ENCODE results near the gene GGTLC1. TPM values are rescaled to one million over a fixed set of nuclear protein-coding genes. Genes with fewer than 3 reads are reported as not detected.

Gene GGTLC1
- total and polyA plus RNA-seq, 2 donors, result not detected

GRCh38 chr20:23962272-23962671 is 26.3 kb downstream of the GGTLC1 start:
- Histone ChIP-seq H3K4me3 (ENCODE audit: low read length in 2 of 2) (no peak overlapping the region), H3K27me3 (ENCODE audit: control insufficient read depth in 2 of 2, insufficient read depth in 1 of 2, low read length in 1 of 2) (no peaks in the 10 kb centered on the region), H3K36me3 (ENCODE audit: control insufficient read depth in 2 of 2, insufficient read depth in 2 of 2, low read length in 1 of 2) (no peaks in the 10 kb centered on the region), H3K9me3 (ENCODE audit: control insufficient read depth in 2 of 2, insufficient read depth in 1 of 2, low read length in 1 of 2) (no peaks in the 10 kb centered on the region), H3K4me1 (ENCODE audit: control insufficient read depth in 2 of 2, insufficient read depth in 2 of 2, low read length in 2 of 2) (no peaks in the 10 kb centered on the region), H3K27ac (ENCODE audit: low read depth in 1 of 2, low read length in 1 of 2) (no peak overlapping the region)
- no peak for DNase-seq (ENCODE audit: low read depth in 6 of 9, low spot score in 9 of 9)

DNA sequence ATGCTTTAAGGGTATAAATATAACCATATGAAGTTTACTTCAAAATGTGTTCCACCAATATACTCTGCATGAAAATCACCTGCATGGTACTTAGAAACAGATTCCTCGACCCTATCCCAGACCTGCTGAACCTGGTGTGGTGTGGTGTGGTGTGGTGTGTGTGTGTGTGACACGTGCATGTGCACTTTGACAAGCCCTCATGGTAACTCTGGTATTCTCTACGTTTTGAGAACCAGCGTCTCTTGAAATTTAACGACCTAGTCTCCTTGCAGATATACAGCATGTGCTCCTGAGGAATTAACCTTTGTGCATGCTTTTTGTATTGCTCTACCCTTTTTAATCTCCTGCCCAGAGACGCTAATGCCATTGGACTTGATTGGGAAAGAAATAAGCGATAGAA is 29.5 kb downstream of the GGTLC1 start:
- no peak for DNase-seq (ENCODE audit: low read depth in 6 of 9, low spot score in 9 of 9)
- peaks cover 0 to 3% of the 10 kb centered on the region in 2 donors for H3K4me1 ChIP-seq (ENCODE audit: control insufficient read depth in 2 of 2, insufficient read depth in 2 of 2, low read length in 2 of 2)
- H3K36me3 ChIP-seq (ENCODE audit: control insufficient read depth in 2 of 2, insufficient read depth in 2 of 2, low read length in 1 of 2), result no peaks in the 10 kb centered on the region
- H3K27ac ChIP-seq (ENCODE audit: low read depth in 1 of 2, low read length in 1 of 2), result no peak overlapping the region
- no peaks in the 10 kb centered on the region for H3K9me3 ChIP-seq (ENCODE audit: control insufficient read depth in 2 of 2, insufficient read depth in 1 of 2, low read length in 1 of 2)
- no peak overlapping the region for H3K4me3 ChIP-seq (ENCODE audit: low read length in 2 of 2)
- H3K27me3 ChIP-seq (ENCODE audit: control insufficient read depth in 2 of 2, insufficient read depth in 1 of 2, low read length in 1 of 2), result no peaks in the 10 kb centered on the region
- WGBS, result 96% methylated on average over 7 of the region's 7 CpGs

DNA sequence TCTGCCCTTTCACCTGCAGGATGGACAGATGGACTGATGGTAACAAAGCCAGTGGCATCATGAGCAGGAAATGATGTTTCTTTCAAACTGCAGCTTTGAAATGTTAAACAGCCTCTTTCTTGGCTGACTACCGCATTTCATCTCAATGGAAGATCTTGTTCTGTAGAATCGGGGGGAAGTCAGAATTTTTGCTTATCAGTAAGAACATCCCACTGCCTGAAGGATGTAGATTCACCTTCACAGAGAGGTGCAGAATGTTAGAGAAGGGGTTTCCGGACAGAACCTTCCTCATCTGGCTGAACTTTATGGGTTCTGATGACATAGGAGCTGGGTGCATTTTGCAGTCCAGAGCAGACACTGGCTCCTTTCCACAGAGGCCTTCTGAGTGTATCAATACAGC is 32.7 kb downstream of the GGTLC1 start:
- Histone ChIP-seq H3K9me3 (ENCODE audit: control insufficient read depth in 2 of 2, insufficient read depth in 1 of 2, low read length in 1 of 2) (no peaks in the 10 kb centered on the region), H3K27me3 (ENCODE audit: control insufficient read depth in 2 of 2, insufficient read depth in 1 of 2, low read length in 1 of 2) (peaks cover 0 to 2% of the 10 kb centered on the region in 2 donors), H3K4me1 (ENCODE audit: control insufficient read depth in 2 of 2, insufficient read depth in 2 of 2, low read length in 2 of 2) (peaks cover 0 to 3% of the 10 kb centered on the region in 2 donors), H3K27ac (ENCODE audit: low read depth in 1 of 2, low read length in 1 of 2) (no peak overlapping the region), H3K36me3 (ENCODE audit: control insufficient read depth in 2 of 2, insufficient read depth in 2 of 2, low read length in 1 of 2) (no peaks in the 10 kb centered on the region), H3K4me3 (ENCODE audit: low read length in 2 of 2) (no peak overlapping the region)
- peak in 4 of 9 donors; percentile 2 to 21 (median 13) for DNase-seq (ENCODE audit: low read depth in 6 of 9, low spot score in 9 of 9)
- WGBS, result 23% methylated on average over 3 of the region's 3 CpGs

GRCh38 chr20:23954008-23954745 is 34.4 kb downstream of the GGTLC1 start:
- Histone ChIP-seq H3K27me3 (ENCODE audit: control insufficient read depth in 2 of 2, insufficient read depth in 1 of 2, low read length in 1 of 2) (peaks cover 0 to 2% of the 10 kb centered on the region in 2 donors), H3K4me1 (ENCODE audit: control insufficient read depth in 2 of 2, insufficient read depth in 2 of 2, low read length in 2 of 2) (peaks cover 0 to 3% of the 10 kb centered on the region in 2 donors), H3K9me3 (ENCODE audit: control insufficient read depth in 2 of 2, insufficient read depth in 1 of 2, low read length in 1 of 2) (no peaks in the 10 kb centered on the region), H3K36me3 (ENCODE audit: control insufficient read depth in 2 of 2, insufficient read depth in 2 of 2, low read length in 1 of 2) (no peaks in the 10 kb centered on the region), H3K27ac (ENCODE audit: low read depth in 1 of 2, low read length in 1 of 2) (no peak overlapping the region), H3K4me3 (ENCODE audit: low read length in 2 of 2) (no peak overlapping the region)
- 82% methylated on average over 13 of the region's 13 CpGs for WGBS
- DNase-seq (ENCODE audit: low read depth in 6 of 9, low spot score in 9 of 9), result no peak

GRCh38 chr20:23946206-23946605 is 42.4 kb downstream of the GGTLC1 start:
- no peak for DNase-seq (ENCODE audit: low read depth in 6 of 9, low spot score in 9 of 9)
- Histone ChIP-seq H3K36me3 (ENCODE audit: control insufficient read depth in 2 of 2, insufficient read depth in 2 of 2, low read length in 1 of 2) (no peaks in the 10 kb centered on the region), H3K27ac (ENCODE audit: low read depth in 1 of 2, low read length in 1 of 2) (no peak overlapping the region), H3K9me3 (ENCODE audit: control insufficient read depth in 2 of 2, insufficient read depth in 1 of 2, low read length in 1 of 2) (peaks cover 0 to 1% of the 10 kb centered on the region in 2 donors), H3K4me3 (ENCODE audit: low read length in 2 of 2) (no peak overlapping the region), H3K4me1 (ENCODE audit: control insufficient read depth in 2 of 2, insufficient read depth in 2 of 2, low read length in 2 of 2) (no peaks in the 10 kb centered on the region), H3K27me3 (ENCODE audit: control insufficient read depth in 2 of 2, insufficient read depth in 1 of 2, low read length in 1 of 2) (peaks cover 0 to under 1% of the 10 kb centered on the region in 2 donors)
- 66% methylated on average over 3 of the region's 3 CpGs for WGBS

DNA sequence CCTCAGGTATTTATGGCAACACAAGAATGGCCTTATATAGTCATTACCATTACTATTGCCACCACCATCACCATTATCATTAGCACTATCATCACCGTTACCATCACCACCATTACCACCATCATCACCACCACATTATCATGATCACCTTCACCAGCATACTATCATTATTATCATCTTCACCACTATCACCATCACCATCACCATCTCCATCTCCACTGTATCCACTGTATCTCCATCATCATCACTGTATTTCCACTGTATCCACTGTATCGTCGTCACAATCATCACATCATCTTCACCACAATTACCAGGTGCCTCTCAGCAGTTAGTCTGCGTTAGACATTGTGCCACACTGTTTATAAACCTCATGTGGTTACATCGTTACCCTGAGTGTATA is 45.3 kb downstream of the GGTLC1 start:
- H3K27me3 ChIP-seq (ENCODE audit: control insufficient read depth in 2 of 2, insufficient read depth in 1 of 2, low read length in 1 of 2), result no peaks in the 10 kb centered on the region
- H3K36me3 ChIP-seq (ENCODE audit: control insufficient read depth in 2 of 2, insufficient read depth in 2 of 2, low read length in 1 of 2), result no peaks in the 10 kb centered on the region
- peaks cover 1 to 8% of the 10 kb centered on the region in 2 donors for H3K9me3 ChIP-seq (ENCODE audit: control insufficient read depth in 2 of 2, insufficient read depth in 1 of 2, low read length in 1 of 2)
- WGBS, result 95% methylated on average over 5 of the region's 5 CpGs
- H3K4me1 ChIP-seq (ENCODE audit: control insufficient read depth in 2 of 2, insufficient read depth in 2 of 2, low read length in 2 of 2), result no peaks in the 10 kb centered on the region
- DNase-seq (ENCODE audit: low read depth in 6 of 9, low spot score in 9 of 9), result no peak
- no peak overlapping the region for H3K27ac ChIP-seq (ENCODE audit: low read depth in 1 of 2, low read length in 1 of 2)
- no peak overlapping the region for H3K4me3 ChIP-seq (ENCODE audit: low read length in 2 of 2)

DNA sequence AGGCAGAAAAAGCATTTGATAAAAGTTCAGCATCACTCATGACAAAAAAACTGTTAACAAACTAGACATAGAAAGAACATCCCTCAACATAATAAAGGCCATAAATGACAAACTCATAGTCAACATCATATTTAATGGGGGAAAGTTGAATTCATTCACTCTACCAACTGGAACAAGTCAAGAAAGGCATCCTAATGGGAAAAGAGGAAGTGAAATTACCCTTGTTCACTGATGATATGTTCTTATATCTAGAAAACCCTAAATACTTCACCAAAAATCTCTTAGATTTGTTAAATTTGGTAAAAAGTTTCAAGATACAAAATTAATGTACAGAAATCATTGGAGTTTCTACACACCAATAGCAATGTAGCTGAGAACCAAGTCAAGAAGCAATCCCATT is 48.9 kb downstream of the GGTLC1 start:
- no peaks in the 10 kb centered on the region for H3K4me1 ChIP-seq (ENCODE audit: control insufficient read depth in 2 of 2, insufficient read depth in 2 of 2, low read length in 2 of 2)
- no peaks in the 10 kb centered on the region for H3K27me3 ChIP-seq (ENCODE audit: control insufficient read depth in 2 of 2, insufficient read depth in 1 of 2, low read length in 1 of 2)
- peaks cover 3 to 16% of the 10 kb centered on the region in 2 donors for H3K9me3 ChIP-seq (ENCODE audit: control insufficient read depth in 2 of 2, insufficient read depth in 1 of 2, low read length in 1 of 2)

GRCh38 chr20:23939063-23939462 is 49.5 kb downstream of the GGTLC1 start:
- no peak overlapping the region for H3K27ac ChIP-seq (ENCODE audit: low read depth in 1 of 2, low read length in 1 of 2)
- no peak for DNase-seq (ENCODE audit: low read depth in 6 of 9, low spot score in 9 of 9)
- H3K4me3 ChIP-seq (ENCODE audit: low read length in 2 of 2), result no peak overlapping the region
- H3K9me3 ChIP-seq (ENCODE audit: control insufficient read depth in 2 of 2, insufficient read depth in 1 of 2, low read length in 1 of 2), result peaks cover 3 to 16% of the 10 kb centered on the region in 2 donors
- no peaks in the 10 kb centered on the region for H3K27me3 ChIP-seq (ENCODE audit: control insufficient read depth in 2 of 2, insufficient read depth in 1 of 2, low read length in 1 of 2)
- no peaks in the 10 kb centered on the region for H3K36me3 ChIP-seq (ENCODE audit: control insufficient read depth in 2 of 2, insufficient read depth in 2 of 2, low read length in 1 of 2)
- 87% methylated on average over 2 of the region's 2 CpGs for WGBS
- H3K4me1 ChIP-seq (ENCODE audit: control insufficient read depth in 2 of 2, insufficient read depth in 2 of 2, low read length in 2 of 2), result no peaks in the 10 kb centered on the region

More for the DNA sequence above, 48.9 kb downstream of the GGTLC1 start:
- DNase-seq (ENCODE audit: low read depth in 6 of 9, low spot score in 9 of 9), result no peak
- H3K27ac ChIP-seq (ENCODE audit: low read depth in 1 of 2, low read length in 1 of 2), result no peak overlapping the region
- H3K36me3 ChIP-seq (ENCODE audit: control insufficient read depth in 2 of 2, insufficient read depth in 2 of 2, low read length in 1 of 2), result no peaks in the 10 kb centered on the region
- no peak overlapping the region for H3K4me3 ChIP-seq (ENCODE audit: low read length in 2 of 2)

DNA sequence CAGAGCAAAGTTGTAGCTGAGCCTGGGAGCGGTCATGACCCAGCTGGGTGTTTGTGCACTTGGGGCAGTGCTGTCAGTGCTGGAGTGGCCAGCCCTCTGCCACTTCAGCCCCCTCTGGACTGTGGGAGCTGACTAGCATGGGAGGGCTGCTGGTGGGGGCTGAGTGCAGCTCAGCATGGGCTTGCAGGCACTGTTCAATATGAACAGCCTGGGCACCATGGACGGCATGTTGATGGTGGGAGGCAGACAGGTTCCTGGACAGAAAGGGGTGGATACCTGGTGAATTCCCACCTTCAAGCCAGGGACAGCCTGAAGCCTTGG is 50.5 kb downstream of the GGTLC1 start:
- Histone ChIP-seq H3K4me3 (ENCODE audit: low read length in 2 of 2) (no peak overlapping the region), H3K36me3 (ENCODE audit: control insufficient read depth in 2 of 2, insufficient read depth in 2 of 2, low read length in 1 of 2) (no peaks in the 10 kb centered on the region), H3K27ac (ENCODE audit: low read depth in 1 of 2, low read length in 1 of 2) (no peak overlapping the region), H3K9me3 (ENCODE audit: control insufficient read depth in 2 of 2, insufficient read depth in 1 of 2, low read length in 1 of 2) (peaks cover 3 to 16% of the 10 kb centered on the region in 2 donors), H3K4me1 (ENCODE audit: control insufficient read depth in 2 of 2, insufficient read depth in 2 of 2, low read length in 2 of 2) (no peaks in the 10 kb centered on the region), H3K27me3 (ENCODE audit: control insufficient read depth in 2 of 2, insufficient read depth in 1 of 2, low read length in 1 of 2) (no peaks in the 10 kb centered on the region)
- WGBS, result 97% methylated on average over 2 of the region's 2 CpGs
- no peak for DNase-seq (ENCODE audit: low read depth in 6 of 9, low spot score in 9 of 9)
